ENCODE measurements around the gene CCDC60.

The CCDC60 gene

GRCh38 chr12:119391673-119392072 lies 57.1 kb downstream of the CCDC60 start:
- H3K4me3 ChIP-seq (replicated peaks; ENCODE audit: insufficient read depth, low read length) = no peak overlapping the region
- TF ChIP-seq SPI1 (IDR thresholded peaks at IDR 0.05; ENCODE audit: borderline replicate concordance, low read depth) (no peak), POLR2AphosphoS5 (IDR thresholded peaks at IDR 0.05; ENCODE audit: low read depth) (no peak), GABPA (IDR thresholded peaks at IDR 0.05; ENCODE audit: low read depth) (no peak), CTCF (IDR thresholded peaks at IDR 0.05; ENCODE audit: insufficient read depth, low read length) (no peak)
- TF ChIP-seq, protein P1, sequence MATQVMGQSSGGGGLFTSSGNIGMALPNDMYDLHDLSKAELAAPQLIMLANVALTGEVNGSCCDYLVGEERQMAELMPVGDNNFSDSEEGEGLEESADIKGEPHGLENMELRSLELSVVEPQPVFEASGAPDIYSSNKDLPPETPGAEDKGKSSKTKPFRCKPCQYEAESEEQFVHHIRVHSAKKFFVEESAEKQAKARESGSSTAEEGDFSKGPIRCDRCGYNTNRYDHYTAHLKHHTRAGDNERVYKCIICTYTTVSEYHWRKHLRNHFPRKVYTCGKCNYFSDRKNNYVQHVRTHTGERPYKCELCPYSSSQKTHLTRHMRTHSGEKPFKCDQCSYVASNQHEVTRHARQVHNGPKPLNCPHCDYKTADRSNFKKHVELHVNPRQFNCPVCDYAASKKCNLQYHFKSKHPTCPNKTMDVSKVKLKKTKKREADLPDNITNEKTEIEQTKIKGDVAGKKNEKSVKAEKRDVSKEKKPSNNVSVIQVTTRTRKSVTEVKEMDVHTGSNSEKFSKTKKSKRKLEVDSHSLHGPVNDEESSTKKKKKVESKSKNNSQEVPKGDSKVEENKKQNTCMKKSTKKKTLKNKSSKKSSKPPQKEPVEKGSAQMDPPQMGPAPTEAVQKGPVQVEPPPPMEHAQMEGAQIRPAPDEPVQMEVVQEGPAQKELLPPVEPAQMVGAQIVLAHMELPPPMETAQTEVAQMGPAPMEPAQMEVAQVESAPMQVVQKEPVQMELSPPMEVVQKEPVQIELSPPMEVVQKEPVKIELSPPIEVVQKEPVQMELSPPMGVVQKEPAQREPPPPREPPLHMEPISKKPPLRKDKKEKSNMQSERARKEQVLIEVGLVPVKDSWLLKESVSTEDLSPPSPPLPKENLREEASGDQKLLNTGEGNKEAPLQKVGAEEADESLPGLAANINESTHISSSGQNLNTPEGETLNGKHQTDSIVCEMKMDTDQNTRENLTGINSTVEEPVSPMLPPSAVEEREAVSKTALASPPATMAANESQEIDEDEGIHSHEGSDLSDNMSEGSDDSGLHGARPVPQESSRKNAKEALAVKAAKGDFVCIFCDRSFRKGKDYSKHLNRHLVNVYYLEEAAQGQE (IDR thresholded peaks at IDR 0.05; ENCODE audit: insufficient replicate concordance, low read depth) = no peak
- H3K27ac ChIP-seq (replicated peaks) = no peak overlapping the region
- DNase-seq (ENCODE audit: low read depth in 1 of 2, low spot score in 1 of 2) = no peak
- no peaks in the 10 kb centered on the region for H3K27me3 ChIP-seq (ENCODE audit: insufficient read depth, poor library complexity, severe bottlenecking)

DNA sequence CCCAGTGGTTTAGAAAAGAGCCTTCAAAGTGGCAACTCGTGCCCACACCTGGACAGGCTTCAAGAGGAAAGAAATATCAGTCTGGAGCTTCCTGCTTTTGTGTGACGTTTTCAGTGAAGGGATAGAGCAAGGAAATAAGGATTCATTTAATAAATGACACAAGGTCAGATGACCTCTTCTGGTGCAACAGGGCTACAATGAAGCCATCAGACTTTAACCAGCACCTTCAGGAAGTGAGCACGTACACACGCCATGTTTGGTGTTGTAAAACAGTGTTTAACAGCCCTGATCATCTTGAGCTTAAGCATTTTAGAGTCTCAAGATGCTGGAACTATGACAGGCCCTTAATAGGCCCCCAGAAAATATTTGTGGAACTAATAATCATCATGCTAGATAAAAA lies 59.1 kb downstream of the CCDC60 start:
- no peak for TF ChIP-seq POLR2AphosphoS5 (IDR thresholded peaks at IDR 0.05; ENCODE audit: low read depth)
- no peak for TF ChIP-seq CTCF (IDR thresholded peaks at IDR 0.05; ENCODE audit: insufficient read depth, low read length)
- no peaks in the 10 kb centered on the region for H3K27me3 ChIP-seq (ENCODE audit: insufficient read depth, poor library complexity, severe bottlenecking)
- DNase-seq (ENCODE audit: low read depth in 1 of 2, low spot score in 1 of 2) = no peak
- no peak overlapping the region for H3K27ac ChIP-seq (replicated peaks)
- H3K4me3 ChIP-seq (replicated peaks; ENCODE audit: insufficient read depth, low read length) = no peak overlapping the region

DNA sequence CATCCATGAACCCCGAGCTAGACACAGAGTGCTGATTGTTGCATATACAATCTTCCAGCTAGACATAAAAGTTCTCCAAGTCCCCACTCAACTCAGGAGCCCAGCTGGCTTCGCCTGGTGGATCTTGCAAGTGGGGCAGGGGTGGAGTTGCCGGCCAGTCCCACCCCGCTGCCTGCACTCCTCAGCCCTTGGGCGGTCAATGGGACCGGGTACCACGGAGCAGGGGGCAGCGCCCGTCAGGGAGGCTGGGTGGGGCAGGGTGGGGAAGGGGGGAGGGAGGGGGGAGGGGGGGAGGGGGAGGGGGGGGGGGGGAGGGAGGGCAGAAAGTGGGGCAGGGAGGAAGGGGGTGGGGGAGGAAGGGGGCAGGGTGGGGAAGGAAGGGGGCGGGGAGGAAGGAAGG lies 63.0 kb downstream of the CCDC60 start:
- TF ChIP-seq GABPA (IDR thresholded peaks at IDR 0.05; ENCODE audit: low read depth) (no peak), POLR2AphosphoS5 (IDR thresholded peaks at IDR 0.05; ENCODE audit: low read depth) (no peak), SPI1 (IDR thresholded peaks at IDR 0.05; ENCODE audit: borderline replicate concordance, low read depth) (no peak), CTCF (IDR thresholded peaks at IDR 0.05; ENCODE audit: insufficient read depth, low read length) (no peak)
- TF ChIP-seq, protein P1 (IDR thresholded peaks at IDR 0.05; ENCODE audit: insufficient replicate concordance, low read depth) = no peak
- Histone ChIP-seq H3K4me3 (replicated peaks; ENCODE audit: insufficient read depth, low read length) (no peak overlapping the region), H3K27me3 (ENCODE audit: insufficient read depth, poor library complexity, severe bottlenecking) (no peaks in the 10 kb centered on the region), H3K27ac (replicated peaks) (no peak overlapping the region)
- DNase-seq (ENCODE audit: low read depth in 1 of 2, low spot score in 1 of 2) = no peak

DNA sequence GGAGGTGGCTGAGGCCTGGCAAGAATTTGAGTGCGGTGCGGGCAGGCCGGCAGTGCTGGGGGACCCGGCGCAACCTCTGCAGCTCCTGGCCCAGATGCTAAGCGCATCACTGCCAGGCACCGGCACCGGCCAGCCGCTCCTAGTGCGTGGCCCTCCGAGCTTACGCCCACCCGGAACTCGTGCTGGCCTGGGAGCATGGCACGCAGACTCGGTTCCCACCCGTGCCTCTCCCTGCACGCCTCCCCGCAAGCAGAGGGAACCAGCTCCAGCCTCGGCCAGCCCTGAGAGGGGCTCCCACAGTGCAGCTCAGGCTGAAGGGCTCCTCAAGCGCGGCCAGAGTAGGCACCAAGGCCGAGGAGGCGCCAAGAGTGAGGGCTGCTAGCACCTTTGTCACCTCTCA lies 63.7 kb downstream of the CCDC60 start:
- DNase-seq (ENCODE audit: low read depth in 1 of 2, low spot score in 1 of 2) = no peak
- H3K27ac ChIP-seq (replicated peaks) = no peak overlapping the region
- no peaks in the 10 kb centered on the region for H3K27me3 ChIP-seq (ENCODE audit: insufficient read depth, poor library complexity, severe bottlenecking)
- no peak overlapping the region for H3K4me3 ChIP-seq (replicated peaks; ENCODE audit: insufficient read depth, low read length)
- no peak for TF ChIP-seq POLR2AphosphoS5 (IDR thresholded peaks at IDR 0.05; ENCODE audit: low read depth)
- no peak for TF ChIP-seq GABPA (IDR thresholded peaks at IDR 0.05; ENCODE audit: low read depth)
- TF ChIP-seq, protein P1 (IDR thresholded peaks at IDR 0.05; ENCODE audit: insufficient replicate concordance, low read depth) = no peak
- no peak for TF ChIP-seq CTCF (IDR thresholded peaks at IDR 0.05; ENCODE audit: insufficient read depth, low read length)
- TF ChIP-seq SPI1 (IDR thresholded peaks at IDR 0.05; ENCODE audit: borderline replicate concordance, low read depth) = no peak
